Central memory CD8-positive, alpha-beta T cell (primary cell): Measurements from ENCODE around the gene HDHD5.

ENCODE experiments used
- ATAC-seq: fragments of 150-1000 bp; cut with Tn5 transposase; replicated peaks from 2 replicates; pipeline ENCODE4 v1.10.0; 2022; ENCODE audit warnings: mild to moderate bottlenecking, moderate FRiP score, moderate number of reproducible peaks; ENCODE audit not compliant: poor library complexity, severe bottlenecking; ENCODE audit errors: extremely low read depth
- DNase-seq, 2 donors: peaks; one replicate each; pipeline ENCODE4 v3.0.0; 2021; ENCODE audit warnings: low spot score in 2 of 2
- H3K27ac Mint-ChIP-seq: one replicate; pipeline ENCODE4 v1.8.0; 2022; ENCODE audit warnings: low read depth, mild to moderate bottlenecking, moderate library complexity, mixed read lengths
- H3K27me3 Mint-ChIP-seq: one replicate; pipeline ENCODE4 v1.8.0; 2022; ENCODE audit warnings: mixed read lengths
- H3K36me3 Mint-ChIP-seq: one replicate; pipeline ENCODE4 v1.8.0; 2022; ENCODE audit warnings: mild to moderate bottlenecking, moderate library complexity, mixed read lengths; ENCODE audit not compliant: insufficient read depth
- H3K4me1 Mint-ChIP-seq: one replicate; pipeline ENCODE4 v1.8.0; 2022; ENCODE audit warnings: mixed read lengths
- H3K4me3 Mint-ChIP-seq: one replicate; pipeline ENCODE4 v1.8.0; 2022; ENCODE audit warnings: mild to moderate bottlenecking, moderate library complexity, mixed read lengths
- H3K9me3 Mint-ChIP-seq: one replicate; pipeline ENCODE4 v1.8.0; 2022; ENCODE audit warnings: mixed read lengths

Gene HDHD5

GRCh38 chr22:17131686-17132085 lies 27.4 kb downstream of the HDHD5 start:
- ATAC-seq = no peak

GRCh38 chr22:17130199-17130598 lies 28.9 kb downstream of the HDHD5 start:
- ATAC-seq = no peak

More at GRCh38 chr22:17131686-17132085, 27.4 kb downstream of the HDHD5 start:
- H3K4me3 Mint-ChIP-seq = no peak overlapping the region
- no peaks in the 10 kb centered on the region for H3K9me3 Mint-ChIP-seq
- DNase-seq = no peak
- H3K36me3 Mint-ChIP-seq = peaks cover 2% of the 10 kb centered on the region
- no peaks in the 10 kb centered on the region for H3K27me3 Mint-ChIP-seq
- no peaks in the 10 kb centered on the region for H3K4me1 Mint-ChIP-seq
- H3K27ac Mint-ChIP-seq = no peak overlapping the region

GRCh38 chr22:17121233-17122195 lies 37.6 kb downstream of the HDHD5 start, which contains the start of gene TMEM121B:
Gene TMEM121B, minus strand, starts transcription at chr22:17121360. Its CDS starts 233 bp downstream, at chr22:17121127.
- Mint-ChIP-seq H3K27ac (no peak within 1 kb of the TSS), H3K36me3 (peaks cover 8% of the 10 kb centered on the region), H3K9me3 (no peaks in the 10 kb centered on the region), H3K4me3 (peak within 1 kb of the TSS; percentile 36), H3K27me3 (peaks cover 16% of the 10 kb centered on the region), H3K4me1 (peaks cover 34% of the 10 kb centered on the region)
- ATAC-seq (no peak), DNase-seq (no peak)

More at GRCh38 chr22:17130199-17130598, 28.9 kb downstream of the HDHD5 start:
- no peak overlapping the region for H3K27ac Mint-ChIP-seq
- DNase-seq = no peak
- no peaks in the 10 kb centered on the region for H3K4me1 Mint-ChIP-seq
- H3K36me3 Mint-ChIP-seq = no peaks in the 10 kb centered on the region
- no peak overlapping the region for H3K4me3 Mint-ChIP-seq
- H3K27me3 Mint-ChIP-seq = no peaks in the 10 kb centered on the region
- no peaks in the 10 kb centered on the region for H3K9me3 Mint-ChIP-seq

GRCh38 chr22:17120711-17121232 lies 38.3 kb downstream of the HDHD5 start:
- H3K9me3 Mint-ChIP-seq = no peaks in the 10 kb centered on the region
- H3K4me3 Mint-ChIP-seq = peak overlapping the region; percentile 31
- ATAC-seq (peak; percentile 30), DNase-seq (no peak)
- H3K27me3 Mint-ChIP-seq = peaks cover 16% of the 10 kb centered on the region
- H3K27ac Mint-ChIP-seq = no peak overlapping the region
- H3K36me3 Mint-ChIP-seq = peaks cover 8% of the 10 kb centered on the region
- H3K4me1 Mint-ChIP-seq = peaks cover 42% of the 10 kb centered on the region

GRCh38 chr22:17120281-17120680 lies 38.8 kb downstream of the HDHD5 start:
- ATAC-seq (peak; percentile 22), DNase-seq (peak in 1 of 2 donors; percentile 26)
- Mint-ChIP-seq H3K27ac (no peak overlapping the region), H3K27me3 (peaks cover 16% of the 10 kb centered on the region), H3K4me1 (peaks cover 47% of the 10 kb centered on the region), H3K4me3 (peak overlapping the region; percentile 31), H3K36me3 (peaks cover 11% of the 10 kb centered on the region), H3K9me3 (no peaks in the 10 kb centered on the region)

- H3K36me3 Mint-ChIP-seq = peaks cover 11% of the 10 kb centered on the region
- no peak for ATAC-seq
- no peaks in the 10 kb centered on the region for H3K9me3 Mint-ChIP-seq
- peaks cover 16% of the 10 kb centered on the region for H3K27me3 Mint-ChIP-seq
- no peak for DNase-seq
- peak overlapping the region; percentile 31 for H3K4me3 Mint-ChIP-seq
- peaks cover 47% of the 10 kb centered on the region for H3K4me1 Mint-ChIP-seq
- H3K27ac Mint-ChIP-seq = no peak overlapping the region
Observed at GRCh38 chr22:17119481-17120202, 39.4 kb downstream of the HDHD5 start.

- peak overlapping the region; percentile 32 for H3K27ac Mint-ChIP-seq
- ATAC-seq (no peak), DNase-seq (no peak)
- H3K27me3 Mint-ChIP-seq = peaks cover 16% of the 10 kb centered on the region
- peaks cover 50% of the 10 kb centered on the region for H3K4me1 Mint-ChIP-seq
- peak overlapping the region; percentile 53 for H3K4me3 Mint-ChIP-seq
- H3K36me3 Mint-ChIP-seq = peaks cover 11% of the 10 kb centered on the region
- H3K9me3 Mint-ChIP-seq = no peaks in the 10 kb centered on the region
Observed at GRCh38 chr22:17118342-17118741, 40.7 kb downstream of the HDHD5 start.

GRCh38 chr22:17117890-17118289 lies 41.2 kb downstream of the HDHD5 start:
- no peaks in the 10 kb centered on the region for H3K9me3 Mint-ChIP-seq
- no peak for DNase-seq
- peak overlapping the region; percentile 53 for H3K4me3 Mint-ChIP-seq
- H3K27me3 Mint-ChIP-seq = peaks cover 16% of the 10 kb centered on the region
- ATAC-seq = peak; percentile 38
- peak overlapping the region; percentile 32 for H3K27ac Mint-ChIP-seq
- H3K4me1 Mint-ChIP-seq = peaks cover 55% of the 10 kb centered on the region
- H3K36me3 Mint-ChIP-seq = peaks cover 11% of the 10 kb centered on the region

GRCh38 chr22:17117400-17117799 lies 41.7 kb downstream of the HDHD5 start:
- Mint-ChIP-seq H3K4me3 (peak overlapping the region; percentile 53), H3K36me3 (peaks cover 11% of the 10 kb centered on the region), H3K9me3 (no peaks in the 10 kb centered on the region), H3K27ac (peak overlapping the region; percentile 32), H3K4me1 (peaks cover 55% of the 10 kb centered on the region), H3K27me3 (peaks cover 11% of the 10 kb centered on the region)
- DNase-seq = no peak
- ATAC-seq = no peak

- peaks cover 54% of the 10 kb centered on the region for H3K4me1 Mint-ChIP-seq
Observed at GRCh38 chr22:17116572-17117330, 42.3 kb downstream of the HDHD5 start.

GRCh38 chr22:17115945-17116565 lies 43.0 kb downstream of the HDHD5 start:
- Mint-ChIP-seq H3K4me3 (peak overlapping the region; percentile 53), H3K27me3 (no peaks in the 10 kb centered on the region), H3K4me1 (peaks cover 51% of the 10 kb centered on the region), H3K9me3 (no peaks in the 10 kb centered on the region), H3K27ac (peak overlapping the region; percentile 66), H3K36me3 (peaks cover 13% of the 10 kb centered on the region)
- ATAC-seq = no peak
- no peak for DNase-seq

More at GRCh38 chr22:17116572-17117330, 42.3 kb downstream of the HDHD5 start:
- H3K4me3 Mint-ChIP-seq = peak overlapping the region; percentile 53
- H3K27ac Mint-ChIP-seq = peak overlapping the region; percentile 66
- H3K9me3 Mint-ChIP-seq = no peaks in the 10 kb centered on the region
- no peak for DNase-seq
- peaks cover 5% of the 10 kb centered on the region for H3K27me3 Mint-ChIP-seq
- ATAC-seq = no peak
- H3K36me3 Mint-ChIP-seq = peaks cover 11% of the 10 kb centered on the region
